ENCODE results near the gene ZNRD2.
A peak's percentile ranks its signal among the peaks of the same experiment; 100 is the strongest.

ZNRD2 gene

GRCh38 chr11:65588199-65589054 is 18.1 kb downstream of the ZNRD2 start:
- DNase-seq (ENCODE audit: low read depth) = peak; percentile 61

GRCh38 chr11:65589444-65590239 is 19.4 kb downstream of the ZNRD2 start:
- no peak for DNase-seq (ENCODE audit: low read depth)

DNA sequence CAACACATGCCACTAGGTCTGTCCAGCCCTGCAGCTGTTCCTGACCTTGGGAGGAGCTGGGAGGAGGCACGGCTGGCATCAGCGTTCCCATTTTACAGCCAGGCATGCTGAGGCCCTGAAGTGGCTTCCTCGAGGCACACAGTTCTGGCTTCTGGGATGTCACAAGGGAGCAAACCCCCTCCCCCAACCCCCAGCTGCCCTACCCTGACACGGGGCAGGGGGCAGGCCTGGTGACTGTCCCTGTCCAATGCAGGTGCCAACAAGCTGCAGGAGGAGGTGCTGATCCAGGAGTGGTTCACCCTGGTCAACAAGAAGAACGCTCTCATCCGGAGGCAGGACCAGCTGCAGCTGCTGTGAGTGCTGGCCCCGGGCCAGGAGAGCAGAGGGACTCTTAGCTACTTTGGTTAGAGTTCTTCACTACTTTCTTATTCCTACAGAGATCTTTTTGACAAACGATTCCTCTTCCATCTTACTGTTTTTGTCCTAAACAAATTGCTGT is 20.0 kb downstream of the ZNRD2 start:
- no peak for DNase-seq (ENCODE audit: low read depth)

DNA sequence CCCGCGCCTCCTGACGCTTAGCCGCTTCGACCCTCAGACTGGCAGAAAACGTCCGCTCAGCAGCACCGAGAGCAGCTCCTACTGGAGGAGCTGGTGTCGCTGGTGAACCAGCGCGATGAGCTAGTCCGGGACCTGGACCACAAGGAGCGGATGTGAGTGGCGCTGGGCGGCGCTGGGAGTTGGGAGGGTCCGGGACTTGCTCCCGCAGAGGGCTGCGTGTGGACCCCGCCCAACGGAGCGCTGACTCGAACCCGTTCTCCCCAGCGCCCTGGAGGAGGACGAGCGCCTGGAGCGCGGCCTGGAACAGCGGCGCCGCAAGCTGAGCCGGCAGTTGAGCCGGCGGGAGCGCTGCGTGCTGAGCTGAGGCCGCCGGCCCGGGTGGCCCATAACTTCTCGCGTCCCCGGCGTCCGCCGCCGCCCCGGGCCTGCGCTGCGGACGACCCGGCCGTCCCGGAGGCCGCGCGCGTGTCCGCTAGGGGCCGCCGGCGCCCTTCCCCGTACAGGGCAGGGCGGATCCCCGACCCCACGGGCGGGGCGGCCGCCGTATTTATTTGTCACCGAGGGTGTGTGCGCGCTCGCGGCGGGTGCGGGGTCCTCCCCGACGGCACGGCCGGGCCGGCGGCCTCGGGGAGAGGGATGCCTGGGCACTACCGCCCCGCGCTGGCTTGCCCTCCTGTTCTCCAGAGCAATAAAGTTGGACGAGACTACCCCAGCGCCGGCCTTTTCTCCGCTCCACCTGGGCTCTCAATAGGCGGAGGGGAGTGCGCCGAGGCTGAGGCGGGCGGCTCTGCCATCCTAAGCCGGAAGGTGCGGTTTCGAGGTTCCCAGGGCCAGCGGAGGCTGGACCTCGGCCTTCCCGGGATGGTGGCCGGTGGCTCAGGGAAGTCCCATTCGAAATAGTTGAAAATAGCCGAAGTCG is 21.9 kb downstream of the ZNRD2 start:
- no peak for DNase-seq (ENCODE audit: low read depth)

- no peak for DNase-seq (ENCODE audit: low read depth)
Observed at GRCh38 chr11:65592858-65593517, 22.7 kb downstream of the ZNRD2 start.

DNA sequence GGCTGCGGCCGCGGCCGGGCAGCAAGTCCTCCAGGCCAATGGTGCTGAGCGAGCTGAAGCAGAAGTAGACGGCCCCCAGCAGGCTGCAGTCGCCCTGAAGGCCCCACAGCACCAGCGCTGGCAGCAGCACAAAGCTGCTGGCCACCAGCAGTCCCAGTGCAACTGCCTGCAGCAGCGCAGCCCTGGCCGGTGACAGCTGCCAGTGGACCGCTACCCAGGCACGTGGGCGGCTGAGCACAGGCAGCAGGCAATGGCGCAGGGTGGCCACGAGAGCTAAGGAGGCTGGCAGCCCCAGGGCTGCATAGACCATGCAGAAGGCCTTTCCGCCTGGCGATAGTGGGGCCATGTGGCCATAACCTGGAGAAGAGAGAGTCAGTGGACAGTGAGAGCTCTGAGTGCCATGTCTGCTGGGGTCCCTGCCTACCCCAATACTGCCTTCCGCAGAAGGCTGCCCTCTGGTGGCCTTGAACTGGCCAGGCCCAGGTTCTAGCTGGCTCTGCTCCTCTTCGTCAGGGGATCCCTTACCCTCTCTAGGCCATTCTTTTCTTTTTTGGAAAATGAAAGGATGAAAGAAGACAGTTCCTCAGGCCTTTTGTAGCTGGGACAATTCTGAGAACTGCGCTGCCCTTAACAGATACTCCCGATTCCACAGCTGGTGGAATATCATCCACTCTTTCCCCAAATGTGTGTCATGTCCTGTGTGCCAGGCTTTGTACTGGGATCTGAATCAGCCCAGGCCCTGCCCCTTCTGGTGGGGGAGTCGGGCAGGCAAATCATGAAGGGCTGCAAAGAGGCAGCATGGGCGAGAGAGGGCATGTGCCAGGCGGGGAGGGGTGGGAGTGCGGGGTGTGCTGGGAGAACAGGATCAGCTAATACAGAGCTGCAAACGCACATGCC is 23.5 kb downstream of the ZNRD2 start:
- DNase-seq (ENCODE audit: low read depth) = no peak

- DNase-seq (ENCODE audit: low read depth) = no peak
Observed at GRCh38 chr11:65595131-65595530, 24.9 kb downstream of the ZNRD2 start.

DNA sequence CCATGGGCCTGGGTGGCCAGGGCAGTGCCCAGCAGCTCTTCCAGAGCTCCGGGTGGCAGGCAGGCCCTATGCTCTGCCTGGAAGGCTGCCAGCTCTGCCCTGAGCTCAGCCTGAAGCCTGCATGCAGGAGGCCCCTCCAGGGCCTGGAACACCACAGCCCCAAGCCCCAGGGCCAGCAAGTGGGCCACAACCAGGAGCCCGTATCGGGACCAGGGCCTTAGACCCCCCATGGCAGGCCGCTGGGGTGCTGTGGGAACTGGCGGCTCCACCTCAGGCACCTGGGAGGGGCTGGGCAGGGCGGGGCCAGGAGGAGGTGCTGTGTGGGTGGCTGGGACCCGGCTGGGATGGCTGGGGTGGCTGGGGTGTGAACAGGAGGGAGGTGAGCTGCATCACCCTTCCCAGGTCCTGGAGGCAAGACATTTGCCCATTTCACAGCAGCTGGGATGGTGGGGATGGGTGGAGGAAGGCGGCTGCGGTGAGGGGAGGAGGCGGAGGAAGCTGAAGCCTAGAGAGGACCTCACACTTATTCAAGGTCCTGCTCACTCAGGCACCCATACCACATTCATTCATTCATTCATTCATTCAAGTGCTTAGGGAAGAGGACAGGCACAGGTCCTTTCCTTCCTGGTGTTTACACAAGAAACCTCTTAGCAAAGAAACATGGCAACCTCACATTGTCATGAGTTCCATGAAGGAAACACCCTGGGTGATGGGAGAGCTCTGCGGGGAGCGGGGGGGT is 25.4 kb downstream of the ZNRD2 start, which contains the start of gene KCNK7:
KCNK7 (minus strand) TSS at position 258 of the 739 bp plus-strand sequence; CDS start at position 230, 28 bp downstream.
- no peak for DNase-seq (ENCODE audit: low read depth)

GRCh38 chr11:65596520-65596919 is 26.2 kb downstream of the ZNRD2 start:
- no peak for DNase-seq (ENCODE audit: low read depth)

- no peak for DNase-seq (ENCODE audit: low read depth)
Observed at GRCh38 chr11:65598258-65598699, 28.0 kb downstream of the ZNRD2 start.

- no peak for DNase-seq (ENCODE audit: low read depth)
Observed at GRCh38 chr11:65599216-65599954, 29.1 kb downstream of the ZNRD2 start.

DNA sequence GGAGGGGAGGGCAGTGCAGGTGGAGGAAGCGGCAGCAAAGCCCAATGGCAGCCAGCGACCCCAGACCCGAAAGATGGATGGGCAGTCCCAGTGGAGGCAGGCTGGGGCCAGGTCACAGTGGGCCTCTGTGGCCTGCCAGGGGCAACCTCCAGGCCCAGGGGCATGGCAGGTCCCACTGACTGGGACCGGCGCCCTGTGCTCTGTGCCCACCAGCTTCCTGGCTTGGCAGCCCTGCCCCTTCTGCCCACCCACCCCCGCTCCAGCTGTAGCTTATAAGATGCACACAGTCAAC is 29.6 kb downstream of the ZNRD2 start:
- no peak for DNase-seq (ENCODE audit: low read depth)

DNA sequence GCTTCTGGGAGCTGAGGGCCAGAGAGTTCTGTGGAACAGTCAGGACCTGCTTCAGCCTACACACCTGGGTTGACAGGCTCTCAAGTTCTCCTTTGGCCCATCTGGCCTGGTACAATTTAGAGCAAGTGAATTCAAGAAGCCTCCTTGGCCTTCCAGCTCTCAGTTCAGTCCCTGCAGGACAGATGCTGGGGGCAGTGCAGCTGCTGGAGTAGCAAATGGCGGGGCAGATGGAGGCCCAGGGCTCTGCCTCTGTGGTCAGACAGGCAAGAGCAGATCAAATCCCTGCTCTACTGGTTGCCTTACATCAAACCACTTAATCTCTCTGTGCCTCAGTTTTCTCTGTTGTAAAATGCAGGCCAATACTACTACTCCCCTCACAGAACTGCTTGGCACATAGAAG is 34.0 kb downstream of the ZNRD2 start:
- no peak for DNase-seq (ENCODE audit: low read depth)

DNA sequence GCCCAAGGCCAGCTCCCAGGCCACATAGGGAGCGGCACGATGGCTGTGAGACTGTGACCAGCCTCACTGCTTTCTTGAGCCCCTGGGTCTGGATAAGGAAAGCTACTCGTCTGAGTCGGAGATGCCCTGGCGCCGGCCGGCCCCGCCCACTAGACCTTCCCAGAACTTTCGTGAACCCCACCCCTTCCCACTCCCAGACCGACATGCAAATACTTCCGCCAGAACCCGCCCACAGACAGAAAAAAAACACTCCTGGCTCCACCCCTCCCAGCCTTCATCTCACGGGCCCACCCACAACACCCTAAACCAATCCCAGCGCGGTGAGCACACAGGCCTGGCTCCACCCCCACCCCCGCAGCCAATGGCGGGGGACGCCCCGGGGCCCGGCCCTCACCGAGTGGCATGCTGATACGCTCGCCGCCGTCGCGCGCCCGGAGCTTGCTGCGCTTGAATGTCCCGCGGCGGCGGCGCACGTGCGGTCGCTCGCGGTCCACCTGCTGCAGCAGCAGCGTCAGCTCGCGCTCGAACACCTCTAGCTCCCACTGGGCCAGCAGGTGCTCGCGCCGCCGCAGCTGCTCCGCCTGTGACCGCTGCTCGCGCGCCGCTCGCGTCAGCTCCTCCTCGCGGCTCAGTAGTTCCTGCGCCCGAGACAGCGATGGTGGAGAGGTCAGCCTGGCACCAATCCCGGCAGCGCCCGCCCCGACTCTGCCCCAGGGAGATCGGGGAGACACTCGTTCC is 36.8 kb downstream of the ZNRD2 start:
- DNase-seq (ENCODE audit: low read depth) = no peak

DNA sequence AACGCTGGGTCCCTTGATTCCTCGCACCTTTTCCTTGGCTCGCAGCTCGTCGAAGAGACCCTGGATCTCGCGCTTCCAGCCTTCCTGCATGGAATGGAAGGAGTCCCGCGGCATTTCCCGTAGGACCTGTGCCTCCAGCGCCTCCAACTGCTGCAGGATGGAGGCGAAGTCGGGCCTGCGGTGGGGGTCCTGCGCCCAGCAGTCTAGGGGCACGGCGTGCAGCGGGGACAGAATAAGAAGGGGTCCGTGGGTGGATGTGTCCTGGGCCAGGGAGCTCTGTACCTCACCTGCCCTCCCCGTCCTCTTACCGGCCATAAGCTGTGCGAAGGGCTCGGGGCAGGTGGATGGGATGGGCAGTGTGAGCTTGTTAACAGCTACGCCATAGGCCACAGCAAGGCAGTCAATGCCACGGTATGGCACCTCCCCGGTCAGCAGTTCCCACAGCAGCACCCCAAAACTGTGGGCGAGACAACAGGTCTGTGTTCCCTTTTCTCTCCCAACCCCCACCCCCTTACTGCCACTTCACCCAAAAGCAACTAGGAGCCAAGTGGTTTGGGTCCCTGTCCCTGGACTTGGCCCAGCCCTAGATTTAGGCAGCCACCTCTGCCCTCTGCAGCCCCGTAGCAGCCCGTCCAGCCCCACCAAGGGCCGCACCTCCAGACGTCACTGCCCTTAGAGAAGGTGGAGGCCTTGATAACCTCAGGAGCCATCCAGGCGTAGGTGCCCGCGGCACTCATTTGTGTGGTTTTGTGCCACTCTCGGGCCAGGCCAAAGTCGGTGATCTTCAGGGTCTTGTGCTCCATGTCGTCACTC is 37.5 kb downstream of the ZNRD2 start:
- DNase-seq (ENCODE audit: low read depth) = no peak

DNA sequence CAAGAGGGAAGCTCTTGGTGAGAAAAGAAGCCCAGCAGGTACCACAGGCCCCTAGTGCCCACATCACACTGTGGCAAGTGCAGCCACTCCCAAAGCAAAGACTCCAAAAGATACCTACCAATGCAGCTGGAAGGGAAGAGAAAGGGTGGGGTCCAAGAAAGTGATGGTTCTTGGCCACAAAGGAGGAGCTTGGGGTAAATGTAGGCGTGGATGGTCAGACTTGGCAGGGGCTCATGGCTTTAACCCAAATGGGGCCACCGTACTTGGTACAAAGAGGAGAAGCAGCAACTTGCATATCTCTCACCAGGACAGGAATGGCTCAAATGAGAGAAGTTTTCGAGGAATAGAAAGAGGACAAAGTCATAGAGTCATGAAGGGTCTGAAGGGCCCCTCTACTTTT is 39.0 kb downstream of the ZNRD2 start:
- no peak for DNase-seq (ENCODE audit: low read depth)

DNA sequence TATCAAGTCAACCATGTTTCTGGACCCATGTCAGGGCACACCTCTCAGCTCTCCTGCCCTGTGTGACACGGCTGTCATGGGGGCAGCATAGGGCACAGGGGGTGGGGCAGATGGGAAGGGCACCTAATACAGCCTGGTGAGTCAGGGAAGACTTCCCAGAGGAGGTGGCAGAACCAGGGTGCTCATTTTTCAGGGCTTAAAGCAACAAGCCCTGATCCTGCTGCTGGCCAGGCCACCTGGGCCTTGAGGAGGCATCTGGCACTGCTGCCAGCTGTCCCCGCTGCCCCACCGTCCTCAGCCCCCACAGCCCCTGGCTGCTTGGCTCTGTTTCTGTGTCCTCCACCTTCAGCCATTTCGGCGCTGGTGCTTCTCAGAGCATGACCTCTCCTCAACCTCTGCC is 39.4 kb downstream of the ZNRD2 start:
- no peak for DNase-seq (ENCODE audit: low read depth)
